Ecto neural progenitor cell (in vitro differentiated cells): ENCODE measurements around the gene WDR1.

ENCODE experiments used
- DNase-seq: peaks from one replicate; pipeline ENCODE4 v3.0.0-alpha.2; 2018; ENCODE audit warnings: low spot score

The WDR1 gene

GRCh38 chr4:10113362-10114047 lies 3.1 kb downstream of the WDR1 start:
- DNase-seq, result no peak

DNA sequence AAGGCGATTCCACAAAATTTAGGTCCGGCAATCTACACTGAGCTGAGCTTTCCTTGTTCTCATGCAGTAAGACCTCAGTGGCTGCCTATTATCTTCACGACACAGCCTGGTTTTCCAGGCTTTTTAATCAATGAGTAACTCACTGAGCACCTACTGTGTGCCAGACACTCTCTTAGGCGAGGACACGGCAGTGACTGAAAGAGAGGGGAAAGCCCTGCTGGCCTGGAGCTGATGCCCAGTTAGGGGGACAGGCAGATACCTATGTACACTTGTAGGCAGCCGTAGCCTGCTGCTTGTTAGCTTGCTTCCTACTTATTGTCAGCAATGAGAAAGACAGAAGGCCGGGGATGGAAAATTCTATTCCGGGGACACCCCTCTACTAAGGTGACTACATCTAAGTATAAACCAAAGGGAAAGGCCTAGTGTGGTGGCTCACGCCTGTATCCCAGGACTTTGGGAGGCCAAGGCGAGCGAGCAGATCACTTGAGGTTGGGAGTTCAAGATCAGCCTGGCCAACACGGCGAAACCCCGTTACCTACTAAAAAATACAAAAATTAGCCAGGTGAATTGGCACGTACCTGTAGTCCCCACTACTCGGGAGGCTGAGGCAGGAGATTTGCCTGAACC lies 3.8 kb downstream of the WDR1 start:
- no peak for DNase-seq

GRCh38 chr4:10111067-10111801 lies 5.4 kb downstream of the WDR1 start:
- no peak for DNase-seq

DNA sequence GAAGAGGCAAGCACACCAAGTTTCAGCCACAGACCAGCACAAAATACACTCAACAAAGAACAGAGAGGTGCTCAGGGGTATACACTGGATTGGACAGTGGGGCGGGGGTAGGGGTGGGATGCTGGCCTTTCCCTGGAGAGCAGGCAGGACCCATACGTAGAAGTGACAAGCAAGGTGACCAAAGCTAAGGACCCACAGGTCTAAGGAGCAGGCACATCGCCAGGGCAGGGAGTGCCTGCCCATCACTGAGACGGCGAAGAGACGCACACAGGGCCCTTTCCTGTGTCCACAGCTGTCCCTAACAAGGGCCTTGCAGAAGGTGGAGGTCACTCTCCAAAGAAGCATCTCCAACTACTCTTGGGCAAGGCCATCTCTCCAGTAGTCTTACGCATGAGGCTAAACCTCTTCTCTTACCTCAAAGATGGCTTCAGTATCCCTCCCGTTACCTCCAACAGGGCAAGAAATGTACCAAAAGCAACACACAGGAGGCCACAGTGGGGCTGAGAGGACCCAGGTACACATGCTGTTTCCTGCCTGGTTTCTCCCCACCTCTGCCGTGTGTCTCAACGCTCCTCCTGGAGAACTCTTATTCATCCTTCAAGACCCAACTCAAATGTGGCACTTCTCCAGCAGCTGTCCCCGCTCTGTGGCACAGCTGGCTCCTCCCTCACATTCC lies 6.5 kb downstream of the WDR1 start:
- no peak for DNase-seq

- no peak for DNase-seq
Observed at GRCh38 chr4:10108818-10109783, 7.5 kb downstream of the WDR1 start.

DNA sequence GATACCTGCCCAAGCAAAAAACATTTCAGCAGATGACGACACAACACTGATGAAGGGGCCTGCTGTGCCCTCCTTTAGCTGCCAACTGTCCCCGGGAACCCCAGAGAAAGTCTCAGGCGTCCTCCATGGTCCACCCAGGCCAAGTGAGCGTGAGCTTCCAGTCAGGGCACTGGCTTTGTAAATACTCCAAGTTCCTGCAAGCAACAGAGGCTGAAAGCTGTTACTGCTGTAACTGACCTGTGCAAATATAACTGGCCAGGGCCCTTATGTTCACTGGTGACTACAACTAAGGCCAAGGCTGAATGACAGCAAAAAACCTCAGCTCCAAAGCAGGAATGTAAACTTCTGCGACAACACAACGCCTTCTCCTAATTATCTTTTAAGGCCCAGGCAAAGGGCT lies 8.2 kb downstream of the WDR1 start:
- DNase-seq, result no peak

DNA sequence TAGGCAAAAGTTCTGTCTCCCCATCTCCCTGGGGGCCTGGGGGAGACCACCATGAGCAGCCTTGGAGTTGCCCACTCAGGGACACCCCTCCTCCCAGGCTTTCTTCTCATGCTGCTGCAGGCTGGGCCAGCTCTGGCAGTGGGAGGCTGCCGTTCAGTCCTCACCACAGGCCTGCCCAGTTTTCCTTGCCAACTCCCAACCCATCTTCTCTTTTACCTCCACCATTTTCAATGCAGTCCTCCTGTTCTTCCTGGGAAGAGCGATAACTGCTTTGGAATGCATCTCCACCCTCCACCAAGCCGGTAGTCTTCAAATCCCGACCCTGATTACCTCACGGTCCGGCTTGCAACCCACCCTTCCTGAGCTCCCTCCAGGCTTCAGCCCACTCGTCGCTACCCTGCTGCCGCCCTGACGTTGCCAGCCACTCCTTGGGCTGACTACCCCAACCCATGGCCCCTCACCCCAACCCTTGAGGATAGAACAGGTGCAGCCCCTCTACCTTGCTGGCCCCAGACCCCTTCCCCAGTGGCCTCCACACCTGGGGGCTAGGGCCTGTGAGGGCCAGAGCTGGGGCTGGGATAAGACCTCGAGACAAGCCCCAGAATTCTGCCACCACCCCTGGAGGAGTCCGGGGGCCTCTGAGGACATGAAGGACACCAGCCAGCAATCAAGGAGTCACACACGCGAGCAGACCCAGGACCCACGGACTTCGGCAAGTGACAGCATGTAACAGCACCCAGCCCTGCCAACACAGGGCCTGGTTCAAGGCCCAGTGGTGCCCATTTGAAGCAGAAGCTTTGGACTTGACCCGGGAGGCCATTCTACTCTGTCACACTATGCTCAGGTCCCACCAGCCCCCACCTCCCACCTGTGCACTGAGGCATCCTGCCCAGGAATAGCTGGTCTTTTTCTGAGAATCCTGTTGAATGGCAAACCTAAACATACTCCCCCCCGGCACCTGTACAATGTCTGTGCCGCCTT lies 9.2 kb downstream of the WDR1 start:
- no peak for DNase-seq

- DNase-seq, result no peak
Observed at GRCh38 chr4:10106421-10107039, 10.1 kb downstream of the WDR1 start.

- no peak for DNase-seq
Observed at GRCh38 chr4:10105920-10106319, 10.7 kb downstream of the WDR1 start.

DNA sequence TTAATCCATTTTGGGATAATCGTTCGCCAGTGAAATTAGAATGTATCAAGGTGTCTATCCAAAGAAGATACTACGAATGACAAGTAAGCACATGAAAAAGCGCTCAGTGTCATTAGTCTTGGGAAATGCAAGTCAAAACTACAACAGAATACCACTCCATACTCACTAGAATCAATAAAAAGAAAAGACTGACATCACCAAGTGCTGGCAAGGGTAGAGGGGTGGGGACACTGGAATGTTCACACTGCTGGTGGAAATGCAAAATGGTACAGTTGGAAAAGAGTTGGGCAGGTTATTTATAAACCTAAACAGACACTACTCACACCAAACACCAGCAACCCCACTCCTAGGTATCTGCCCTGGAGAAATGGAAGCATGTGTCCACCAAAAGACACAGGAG lies 11.2 kb downstream of the WDR1 start:
- no peak for DNase-seq

GRCh38 chr4:10104991-10105276 lies 11.7 kb downstream of the WDR1 start:
- no peak for DNase-seq

GRCh38 chr4:10104211-10104990 lies 12.2 kb downstream of the WDR1 start:
- no peak for DNase-seq

GRCh38 chr4:10102474-10103332 lies 13.9 kb downstream of the WDR1 start:
- DNase-seq, result no peak

DNA sequence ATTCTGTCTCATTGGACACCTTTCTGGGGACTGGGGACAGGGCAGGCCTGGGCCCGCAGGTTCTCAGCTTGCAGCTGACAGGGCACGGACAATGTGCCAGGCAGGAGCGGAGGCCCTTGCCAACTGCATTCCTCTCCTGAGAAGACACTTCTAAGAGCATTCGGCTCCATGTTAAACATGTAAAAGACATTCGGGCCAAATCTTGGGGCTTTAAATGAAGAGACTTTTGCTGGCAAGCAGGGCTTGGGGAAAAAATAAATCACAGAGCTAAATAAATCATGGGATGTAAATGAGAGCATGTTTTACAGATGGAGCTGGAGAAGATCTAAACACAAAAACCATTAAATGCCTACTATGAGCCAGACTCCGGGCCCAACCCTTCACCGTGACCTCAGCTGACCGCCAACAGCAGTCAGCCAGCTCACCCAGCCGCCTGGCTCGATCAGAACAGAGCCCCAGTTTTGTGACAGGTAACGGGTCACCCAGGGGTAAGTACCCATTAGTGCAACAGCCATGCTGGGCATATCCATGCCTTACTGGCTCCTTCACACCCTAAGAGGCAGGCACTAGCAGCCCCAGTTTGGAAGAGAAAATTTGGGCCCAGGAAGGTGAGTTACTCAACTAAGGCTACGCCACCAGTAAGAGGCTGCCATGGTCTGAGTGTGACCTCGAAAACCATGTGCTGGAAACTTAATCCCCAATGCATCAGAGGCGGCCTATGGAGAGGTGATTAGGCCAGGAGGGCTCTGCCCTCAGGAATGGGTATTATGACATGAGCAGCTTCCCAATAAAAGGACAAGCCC lies 14.7 kb downstream of the WDR1 start:
- no peak for DNase-seq

DNA sequence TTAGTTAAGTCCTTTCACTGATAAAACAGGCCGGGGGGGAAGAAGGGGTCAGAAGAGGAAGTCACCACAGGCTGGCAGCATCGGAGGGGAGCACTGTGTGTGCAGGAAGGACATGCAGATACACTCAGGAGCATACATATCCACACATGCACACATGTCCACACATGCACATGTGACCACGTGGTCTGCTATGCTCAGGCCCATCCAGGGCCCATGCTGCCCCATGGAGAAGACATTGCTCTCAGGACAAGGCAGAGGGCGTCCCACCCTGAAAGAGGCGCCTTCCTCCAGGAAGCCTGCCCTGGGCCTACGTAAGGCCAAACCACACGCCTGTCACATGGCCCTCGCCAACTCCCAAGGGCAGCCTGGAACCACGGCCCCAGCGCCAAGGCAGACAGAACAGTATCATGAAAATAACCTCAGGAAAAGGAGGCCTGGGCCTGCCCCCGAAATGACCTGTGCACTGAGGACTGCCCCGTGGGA lies 15.8 kb downstream of the WDR1 start:
- no peak for DNase-seq

DNA sequence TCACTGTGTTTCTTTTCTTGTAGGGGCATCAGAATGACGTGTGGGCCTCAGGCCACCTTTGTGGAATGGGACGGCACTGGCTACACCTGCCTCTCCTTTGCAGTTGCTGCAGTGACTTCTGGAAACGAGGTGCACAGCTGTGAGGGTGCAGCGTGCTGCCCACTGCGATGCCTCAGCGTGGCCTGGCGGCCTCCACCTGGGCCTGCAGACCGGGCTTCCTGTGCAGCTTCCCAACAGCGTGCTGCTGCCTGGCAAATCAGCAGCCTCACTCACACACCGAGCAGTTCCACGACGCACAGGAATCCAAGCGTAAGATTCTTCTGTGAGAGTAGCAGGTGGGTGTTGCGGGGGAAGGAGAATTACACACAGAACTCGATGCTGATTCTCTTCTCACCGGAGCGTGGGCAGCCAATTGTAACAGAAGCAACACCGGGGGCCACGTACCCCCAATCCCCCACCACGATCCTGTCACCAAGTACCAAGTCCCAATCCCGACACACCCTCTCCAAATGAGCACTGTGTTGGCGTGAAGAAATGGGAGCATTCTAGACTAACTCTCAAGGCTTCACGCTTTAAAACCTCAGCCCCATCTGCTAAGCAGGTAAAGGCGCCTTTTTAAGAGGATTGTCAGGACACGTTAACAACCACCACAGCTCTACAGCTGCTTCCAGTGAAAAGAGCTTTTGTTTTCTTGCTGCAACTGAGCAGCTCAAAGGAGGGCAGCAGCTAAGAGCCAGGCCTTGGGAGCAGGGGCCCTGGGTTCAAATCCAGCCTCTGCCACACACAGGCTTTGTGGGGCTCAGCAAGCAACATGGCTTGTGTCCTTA lies 16.9 kb downstream of the WDR1 start:
- DNase-seq, result no peak

GRCh38 chr4:10098780-10099160 lies 17.8 kb downstream of the WDR1 start:
- DNase-seq, result no peak
